K562 (cell line): ENCODE measurements around the gene TFAP2A. TPM values are rescaled to one million over a fixed set of nuclear protein-coding genes. Genes with fewer than 3 reads are reported as not detected.

Experiments
- ASH1L ChIP-seq: fragments of 450-650 bp; IDR thresholded peaks from 2 replicates; pipeline ENCODE4 v1.6.1; 2018; ENCODE audit warnings: borderline replicate concordance, mild to moderate bottlenecking, low read depth; ENCODE audit not compliant: partially characterized antibody
- ATF6 ChIP-seq: sonication (generic); formaldehyde crosslinking; IDR thresholded peaks from 2 replicates; pipeline ENCODE4 v1.4.0; 2020; ENCODE audit warnings: mild to moderate bottlenecking, missing genetic modification reagents
- C11orf30 ChIP-seq: fragments of 450-650 bp; IDR thresholded peaks from 2 replicates; pipeline ENCODE4 v1.6.1; 2016; ENCODE audit warnings: low read depth, mild to moderate bottlenecking
- CBFA2T3 ChIP-seq: fragments of 450-650 bp; IDR thresholded peaks from 2 replicates; pipeline ENCODE4 v1.6.1; 2017
- CCAR2 ChIP-seq: fragments of 200-400 bp; formaldehyde crosslinking; IDR thresholded peaks from 2 replicates; pipeline ENCODE4 v1.6.1; 2017; ENCODE audit warnings: mild to moderate bottlenecking, low read depth, low read length
- CTBP1 ChIP-seq: fragments of 450-650 bp; IDR thresholded peaks from 2 replicates; pipeline ENCODE4 v1.6.1; 2016; ENCODE audit warnings: borderline replicate concordance
- HCFC1 ChIP-seq: IDR thresholded peaks from 2 replicates; pipeline ENCODE4 v1.6.1; 2012; ENCODE audit warnings: low read depth, low read length, improper control_type of control experiment
- HNRNPLL ChIP-seq: fragments of 200-400 bp; formaldehyde crosslinking; IDR thresholded peaks from 2 replicates; pipeline ENCODE4 v1.6.1; 2017; ENCODE audit warnings: low read length, low read depth, mild to moderate bottlenecking; ENCODE audit not compliant: poor library complexity, severe bottlenecking
- MEIS2 ChIP-seq: fragments of 450-650 bp; IDR thresholded peaks from 2 replicates; pipeline ENCODE4 v1.6.1; 2014; ENCODE audit warnings: mild to moderate bottlenecking; ENCODE audit not compliant: partially characterized antibody
- MITF ChIP-seq: IDR thresholded peaks from 2 replicates; pipeline ENCODE4 v1.6.1; 2014; ENCODE audit warnings: antibody characterized with exemption
- MYBL2 ChIP-seq, 2 experiments: fragments of 450-650 bp in 1 of 2; sonication (generic) in 1 of 2; formaldehyde crosslinking in 1 of 2; IDR thresholded peaks; 2 replicates each; pipeline versions ENCODE4 v1.6.1 to v1.8.1; 2017 to 2022; ENCODE audit warnings: borderline replicate concordance in 1 of 2, inconsistent platforms in 1 of 2, low read depth in 1 of 2, mild to moderate bottlenecking in 1 of 2, missing genetic modification reagents in 1 of 2, moderate library complexity in 1 of 2
- NCOA4 ChIP-seq: fragments of 450-650 bp; IDR thresholded peaks from 2 replicates; pipeline ENCODE4 v1.6.1; 2018; ENCODE audit warnings: mild to moderate bottlenecking; ENCODE audit not compliant: partially characterized antibody
- NR4A1 ChIP-seq, 2 experiments: fragments of 250-450 bp in 1 of 2; fragments of 450-650 bp in 1 of 2; sonication (Bioruptor Pico) in 1 of 2; IDR thresholded peaks; 2 replicates each; pipeline versions ENCODE4 v1.4.0 to v1.6.1; 2016 to 2020; ENCODE audit warnings: mild to moderate bottlenecking in 2 of 2, missing compliant biosample characterization in 1 of 2, missing genetic modification characterization in 1 of 2, moderate library complexity in 1 of 2
- PHF21A ChIP-seq: fragments of 450-650 bp; IDR thresholded peaks from 2 replicates; pipeline ENCODE4 v1.6.1; 2017; ENCODE audit warnings: low read depth, borderline replicate concordance
- SMARCA5 ChIP-seq: fragments of 450-650 bp; IDR thresholded peaks from 2 replicates; pipeline ENCODE4 v1.6.1; 2016
- TAL1 ChIP-seq: fragments of 450-650 bp; IDR thresholded peaks from 2 replicates; pipeline ENCODE4 v1.6.1; 2016; ENCODE audit warnings: mild to moderate bottlenecking
- TSC22D4 ChIP-seq: fragments of 450-650 bp; IDR thresholded peaks from 2 replicates; pipeline ENCODE4 v1.6.1; 2016; ENCODE audit warnings: missing genetic modification characterization, missing biosample characterization, control low read depth
- ZFP91 ChIP-seq: sonication (generic); formaldehyde crosslinking; IDR thresholded peaks from 2 replicates; pipeline ENCODE4 v1.8.0; 2022; ENCODE audit warnings: mild to moderate bottlenecking, missing genetic modification reagents
- ZNF143 ChIP-seq: sonication (generic); formaldehyde crosslinking; IDR thresholded peaks from 2 replicates; pipeline ENCODE4 v1.9.0; 2022; ENCODE audit warnings: mild to moderate bottlenecking, missing genetic modification reagents
- ZNF274 ChIP-seq: IDR thresholded peaks from 2 replicates; pipeline ENCODE4 v1.6.1; 2011; ENCODE audit warnings: low read depth, mild to moderate bottlenecking, low read length, moderate library complexity, borderline replicate concordance
- ZNF311 ChIP-seq: fragments of 250-450 bp; sonication (Bioruptor Pico); IDR thresholded peaks from 2 replicates; pipeline ENCODE4 v1.4.0; 2020; ENCODE audit warnings: mild to moderate bottlenecking, moderate library complexity
- ZNF589 ChIP-seq: fragments of 200-800 bp; sonication (Bioruptor generic); IDR thresholded peaks from 2 replicates; pipeline ENCODE4 v1.6.1; 2016; ENCODE audit warnings: low read depth, missing genetic modification characterization, missing compliant biosample characterization
- ZZZ3 ChIP-seq: fragments of 450-650 bp; IDR thresholded peaks from 2 replicates; pipeline ENCODE4 v1.6.1; 2016; ENCODE audit warnings: antibody characterized with exemption, mild to moderate bottlenecking, moderate library complexity
- polyA plus RNA-seq, 8 experiments: library from polyadenylated mRNA; depleted of rRNA in 4 of 8; stranded (reverse) in 5 of 8; unstranded in 3 of 8; fragments of >200 nt; fragmentation: Nextera tagmentation in 2 of 8; fragmentation: Illumina TruSeq in 1 of 8; extraction: Ambion mirVana in 2 of 8; extraction: Trizol in 1 of 8; gene quantifications; 2 replicates each; pipeline versions ENCODE4 v1.2.1 to v1.2.3, GENCODE V29; 2011 to 2014; ENCODE audit warnings: inconsistent platforms in 1 of 8, missing spikeins in 1 of 8
- total RNA-seq, 7 experiments: library from RNA; depleted of rRNA in 6 of 7; stranded (reverse); fragments of >200 nt in 6 of 7; fragmentation: Illumina TruSeq in 2 of 7; extraction: Trizol in 2 of 7; gene quantifications; 2 replicates each; pipeline versions ENCODE4 v1.2.1 to v1.2.3, GENCODE V29; 2011 to 2021; ENCODE audit warnings: low replicate concordance in 1 of 7

The TFAP2A gene
- total and polyA plus RNA-seq, 9 of the 15 experiments (the other 6 are each of a cell fraction or from before 2014, with no cell fraction given) = 0.14 to 0.53 (median 0.19) TPM; not detected in 1

GRCh38 chr6:10463491-10464481, 48.9 kb upstream of the TFAP2A start (continued):
- TF ChIP-seq MYBL2 (IDR thresholded peaks at IDR 0.05; ENCODE audit: low read depth) = peak; percentile 14; the same call in 1 of the 2 replicates
- TF ChIP-seq MYBL2 (CRISPR knock-in tag; IDR thresholded peaks at IDR 0.05; ENCODE audit: borderline replicate concordance) = no peak
- no peak for TF ChIP-seq ASH1L
- no peak for TF ChIP-seq MEIS2
- no peak for TF ChIP-seq TSC22D4 (tag)
- peak; percentile 54 for TF ChIP-seq CBFA2T3
- peak; percentile 48 for TF ChIP-seq NCOA4
- TF ChIP-seq NR4A1 (CRISPR knock-in tag; IDR thresholded peaks at IDR 0.05) = no peak
- TF ChIP-seq NR4A1 (tag; IDR thresholded peaks at IDR 0.05) = no peak
- TF ChIP-seq ATF6 (CRISPR knock-in tag) = no peak
- TF ChIP-seq ZFP91 (CRISPR knock-in tag) = no peak
- TF ChIP-seq ZZZ3 = no peak
- no peak for TF ChIP-seq ZNF143 (CRISPR knock-in tag)
- TF ChIP-seq ZNF274 = 0 out of 2 replicates have a peak, but pooled peaks have one; percentile 17
- no peak for TF ChIP-seq ZNF311
- no peak for TF ChIP-seq MITF
- no peak for TF ChIP-seq PHF21A
- TF ChIP-seq TAL1 = peak; percentile 10; the same call in 1 of the 2 replicates
- no peak for TF ChIP-seq HNRNPLL
- peak; percentile 63; the same call in 1 of the 2 replicates for TF ChIP-seq C11orf30
- no peak for TF ChIP-seq HCFC1
- no peak for TF ChIP-seq ZNF589 (CRISPR knock-in tag)
- peak; percentile 43; the same call in 1 of the 2 replicates for TF ChIP-seq CTBP1
- no peak for TF ChIP-seq SMARCA5
- TF ChIP-seq CCAR2 = no peak
